HG02885 (cell line): ENCODE measurements around the gene DHX35.

Source experiments
- ATAC-seq: cut with Tn5 transposase; IDR thresholded peaks from one replicate; pipeline ENCODE4 v1.9.1; 2021; ENCODE audit warnings: mild to moderate bottlenecking; ENCODE audit not compliant: unreplicated experiment, poor library complexity

Gene DHX35, protein sequence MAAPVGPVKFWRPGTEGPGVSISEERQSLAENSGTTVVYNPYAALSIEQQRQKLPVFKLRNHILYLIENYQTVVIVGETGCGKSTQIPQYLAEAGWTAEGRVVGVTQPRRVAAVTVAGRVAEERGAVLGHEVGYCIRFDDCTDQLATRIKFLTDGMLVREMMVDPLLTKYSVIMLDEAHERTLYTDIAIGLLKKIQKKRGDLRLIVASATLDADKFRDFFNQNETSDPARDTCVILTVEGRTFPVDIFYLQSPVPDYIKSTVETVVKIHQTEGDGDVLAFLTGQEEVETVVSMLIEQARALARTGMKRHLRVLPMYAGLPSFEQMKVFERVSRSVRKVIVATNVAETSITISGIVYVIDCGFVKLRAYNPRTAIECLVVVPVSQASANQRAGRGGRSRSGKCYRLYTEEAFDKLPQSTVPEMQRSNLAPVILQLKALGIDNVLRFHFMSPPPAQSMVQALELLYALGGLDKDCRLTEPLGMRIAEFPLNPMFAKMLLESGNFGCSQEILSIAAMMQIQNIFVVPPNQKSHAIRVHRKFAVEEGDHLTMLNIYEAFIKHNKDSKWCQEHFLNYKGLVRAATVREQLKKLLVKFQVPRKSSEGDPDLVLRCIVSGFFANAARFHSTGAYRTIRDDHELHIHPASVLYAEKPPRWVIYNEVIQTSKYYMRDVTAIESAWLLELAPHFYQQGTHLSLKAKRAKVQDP

GRCh38 chr20:38962044-38962927 lies at the start of gene DHX35:
Gene DHX35, plus strand, starts transcription at chr20:38962344. Its CDS starts 24 bp downstream, at chr20:38962368.
- peak; percentile 97 for ATAC-seq

GRCh38 chr20:38915355-38915754 lies 46.8 kb upstream of the DHX35 start:
- ATAC-seq = no peak

- ATAC-seq = no peak
Observed at GRCh38 chr20:38917657-38918056, 44.5 kb upstream of the DHX35 start.

DNA sequence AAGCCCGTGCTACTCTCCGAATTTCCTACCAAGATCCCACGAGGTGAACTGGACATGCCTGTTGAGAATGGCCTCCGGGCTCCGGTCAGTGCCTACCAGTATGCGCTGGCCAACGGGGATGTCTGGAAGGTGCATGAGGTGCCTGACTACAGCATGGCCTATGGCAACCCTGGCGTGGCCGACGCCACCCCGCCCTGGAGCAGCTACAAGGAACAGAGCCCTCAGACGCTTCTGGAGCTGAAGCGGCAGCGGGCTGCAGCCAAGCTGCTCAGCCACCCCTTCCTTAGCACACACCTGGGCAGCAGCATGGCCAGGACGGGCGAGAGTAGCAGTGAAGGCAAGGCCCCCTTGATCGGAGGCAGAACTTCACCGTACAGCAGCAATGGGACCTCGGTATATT lies 44.0 kb upstream of the DHX35 start:
- ATAC-seq = no peak

- ATAC-seq = no peak
Observed at GRCh38 chr20:38919683-38920082, 42.5 kb upstream of the DHX35 start.

- no peak for ATAC-seq
Observed at GRCh38 chr20:38920411-38920810, 41.7 kb upstream of the DHX35 start.

- ATAC-seq = no peak
Observed at GRCh38 chr20:38920851-38921250, 41.3 kb upstream of the DHX35 start.

GRCh38 chr20:38924718-38925117 lies 37.4 kb upstream of the DHX35 start:
- ATAC-seq = no peak

DNA sequence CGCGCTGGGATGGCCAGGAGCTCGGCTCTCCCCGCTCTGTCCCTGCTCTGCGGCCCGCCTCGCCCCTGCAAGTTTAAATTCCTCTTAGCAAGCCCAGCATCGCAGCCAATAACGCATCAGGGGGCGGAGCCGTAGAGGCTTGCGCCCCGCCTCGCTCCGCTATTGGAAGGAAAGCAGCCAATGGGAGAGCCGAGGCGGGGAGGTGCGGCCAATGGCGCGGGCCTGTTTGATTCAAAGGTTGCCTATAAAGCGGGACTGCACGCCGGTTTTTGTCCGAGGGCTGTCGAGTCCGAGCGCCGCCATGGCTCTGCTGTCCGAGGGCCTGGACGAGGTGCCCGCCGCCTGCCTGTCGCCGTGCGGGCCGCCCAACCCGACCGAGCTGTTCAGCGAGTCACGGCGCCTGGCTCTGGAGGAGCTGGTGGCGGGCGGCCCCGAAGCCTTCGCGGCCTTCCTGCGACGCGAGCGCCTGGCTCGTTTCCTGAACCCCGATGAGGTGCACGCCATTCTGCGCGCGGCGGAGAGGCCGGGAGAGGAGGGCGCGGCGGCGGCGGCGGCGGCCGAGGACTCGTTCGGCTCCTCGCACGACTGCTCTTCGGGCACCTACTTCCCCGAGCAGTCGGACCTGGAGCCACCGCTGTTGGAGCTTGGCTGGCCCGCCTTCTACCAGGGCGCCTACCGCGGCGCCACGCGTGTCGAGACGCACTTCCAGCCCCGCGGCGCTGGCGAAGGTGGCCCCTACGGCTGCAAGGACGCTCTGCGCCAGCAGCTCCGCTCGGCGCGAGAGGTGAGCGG lies 35.8 kb upstream of the DHX35 start, which contains the start of gene FAM83D:
Gene FAM83D (plus strand): TSS at position 276 of the 792 bp plus-strand sequence. CDS start 26 bp downstream, at position 302.
- ATAC-seq = peak; percentile 92

DNA sequence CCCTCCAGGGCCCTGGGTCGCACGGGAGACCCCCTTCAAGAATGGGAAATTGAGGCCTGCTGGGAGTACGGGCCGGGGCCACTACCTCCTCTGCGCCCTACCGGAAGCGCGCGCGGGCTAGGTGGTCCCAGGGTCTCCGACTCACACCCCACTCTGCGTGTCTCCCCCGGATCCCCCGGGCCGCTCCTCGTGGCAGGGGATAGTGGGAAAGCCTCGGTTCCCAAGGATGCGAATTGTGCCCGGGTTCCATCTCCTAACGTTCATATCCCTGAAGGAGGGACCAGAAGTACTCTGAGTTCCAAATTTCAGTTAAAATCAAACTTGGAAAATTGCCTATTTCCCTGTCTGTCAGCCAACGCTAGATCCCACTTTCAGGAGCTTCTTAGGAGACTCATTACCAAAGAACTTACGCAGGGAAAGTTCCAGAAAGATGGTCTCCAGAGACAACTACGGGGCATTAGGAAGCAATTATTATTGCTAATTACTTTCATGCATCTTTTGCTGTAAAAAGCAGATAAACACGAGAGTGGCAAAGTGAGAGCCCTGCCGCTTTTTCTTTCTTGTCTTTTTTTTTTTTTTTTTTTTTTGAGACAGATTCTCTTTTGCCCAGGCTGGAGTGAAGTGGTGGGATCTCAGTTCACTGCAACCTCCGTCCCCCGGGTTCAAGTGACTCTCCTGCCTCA lies 35.1 kb upstream of the DHX35 start:
- peak; percentile 3 for ATAC-seq

DNA sequence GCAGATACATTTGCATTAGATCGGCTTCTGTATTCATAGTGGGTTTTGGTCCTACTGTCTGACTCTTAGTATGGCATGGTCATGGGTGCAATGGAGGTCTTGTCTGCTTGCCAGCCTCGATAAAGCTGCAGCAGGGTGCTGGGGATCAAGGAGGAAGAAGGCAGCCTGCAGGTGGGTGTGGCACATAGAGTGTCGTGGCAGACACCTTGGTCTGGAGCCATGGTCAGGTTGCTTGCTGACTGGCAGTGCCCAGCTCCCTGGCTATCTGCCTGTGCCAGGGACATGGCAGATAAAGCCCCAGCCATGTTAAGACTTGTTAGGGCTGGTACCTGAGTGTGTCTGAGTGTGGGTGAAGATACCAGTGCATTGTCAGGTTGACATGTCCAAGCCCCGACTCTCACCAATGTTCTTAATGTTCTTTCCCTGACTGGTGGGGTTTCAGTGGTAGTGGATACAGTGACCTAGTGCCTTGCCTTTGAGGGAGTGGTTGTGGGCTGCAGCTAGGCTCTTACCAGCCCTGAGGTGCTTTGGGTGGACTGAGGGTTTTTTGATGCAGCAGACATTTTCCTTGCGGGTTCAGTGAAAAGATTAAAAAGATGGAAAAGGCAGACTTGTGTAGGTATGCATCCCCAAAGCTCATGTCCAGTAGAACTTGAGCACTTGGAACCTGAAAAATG lies 34.1 kb upstream of the DHX35 start:
- no peak for ATAC-seq

GRCh38 chr20:38930242-38930569 lies 31.9 kb upstream of the DHX35 start:
- no peak for ATAC-seq

- ATAC-seq = no peak
Observed at GRCh38 chr20:38931984-38932383, 30.2 kb upstream of the DHX35 start.

DNA sequence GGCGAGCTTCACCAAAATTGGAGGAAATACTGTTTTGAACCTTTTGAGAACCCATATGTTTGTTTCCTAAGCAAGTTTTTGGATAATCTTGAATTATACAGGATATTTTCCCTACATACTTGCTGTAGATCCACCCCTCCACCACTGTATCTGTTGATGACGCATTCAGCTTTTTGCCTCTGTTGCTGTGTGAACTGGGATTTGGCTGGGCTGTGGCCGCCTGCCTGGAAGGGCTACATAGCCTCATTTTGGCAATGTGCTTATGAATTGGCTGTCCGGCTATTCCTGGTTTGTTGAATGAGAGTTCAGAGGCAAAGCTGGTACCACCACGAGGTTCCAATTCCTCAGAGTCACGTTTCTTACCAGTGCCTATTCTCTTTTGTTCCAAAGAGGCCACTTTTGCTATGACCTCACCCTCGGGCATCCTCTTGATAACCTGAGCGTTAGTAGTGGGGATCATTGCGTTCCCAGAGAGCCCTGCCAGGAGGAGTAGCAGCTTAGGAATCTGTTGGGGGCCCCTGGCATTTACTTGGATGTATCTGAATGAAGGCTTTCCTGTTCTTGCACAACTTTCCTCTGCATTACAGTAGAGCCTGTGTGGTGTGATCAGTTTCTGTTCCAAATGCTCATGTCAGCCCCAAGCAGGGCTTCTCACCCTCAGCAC lies 29.6 kb upstream of the DHX35 start:
- no peak for ATAC-seq

DNA sequence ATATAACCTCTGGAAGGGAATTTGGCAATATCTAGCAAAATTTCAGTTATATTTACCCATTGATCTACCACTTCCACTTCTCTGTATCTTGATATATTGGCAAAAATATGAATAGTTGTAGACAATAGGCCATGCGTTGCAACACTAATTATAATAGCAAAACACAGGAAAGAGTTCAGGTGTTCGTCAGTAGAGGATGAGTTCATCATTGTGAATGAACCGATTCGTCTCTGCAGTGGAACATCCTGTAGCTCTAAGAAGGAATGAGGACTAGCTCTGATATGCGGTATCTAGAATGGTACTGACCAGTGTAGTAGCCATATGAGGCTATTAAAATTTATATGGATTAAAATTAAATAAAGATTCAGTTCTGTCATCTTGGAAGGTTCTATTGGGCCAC lies 27.6 kb upstream of the DHX35 start:
- ATAC-seq = no peak

DNA sequence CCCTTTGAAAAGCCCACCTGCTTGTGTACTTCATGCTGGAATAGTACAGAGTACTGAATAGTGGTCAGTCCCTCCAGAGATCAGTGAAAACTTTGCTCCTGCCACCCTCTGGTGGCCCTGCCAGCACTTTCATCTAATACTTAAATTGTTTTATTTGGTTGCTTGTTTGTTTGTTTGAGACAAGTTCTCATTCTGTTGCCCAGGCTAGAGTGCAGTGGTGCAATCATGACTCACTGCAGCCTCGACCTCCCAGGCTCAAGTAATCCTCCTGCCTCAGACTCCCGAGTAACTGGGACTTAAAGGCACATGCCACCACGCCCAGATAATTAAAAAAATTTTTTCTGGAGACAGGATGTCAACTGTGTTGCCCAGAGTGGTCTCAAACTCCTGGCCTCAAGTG lies 26.9 kb upstream of the DHX35 start:
- no peak for ATAC-seq

GRCh38 chr20:38935967-38936407 lies 26.2 kb upstream of the DHX35 start:
- no peak for ATAC-seq

DNA sequence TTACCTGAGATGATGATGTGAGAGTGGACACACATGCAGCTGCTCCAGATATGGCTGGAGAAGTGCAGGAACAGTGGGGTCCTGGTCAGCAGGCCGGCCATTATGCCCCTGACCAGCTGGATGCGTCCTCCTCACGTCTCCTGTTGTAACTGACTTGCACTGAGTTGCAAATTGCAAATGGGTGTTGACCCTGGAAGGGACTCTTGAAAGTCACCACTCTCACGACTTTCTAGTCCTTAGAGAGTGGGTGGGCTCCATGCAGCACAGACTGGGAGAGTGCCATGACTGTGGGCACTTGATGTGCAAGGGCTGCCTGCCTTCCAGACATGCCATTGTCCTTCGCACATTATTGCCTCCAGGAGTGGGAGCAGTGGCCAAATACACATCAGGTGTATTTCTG lies 25.1 kb upstream of the DHX35 start:
- ATAC-seq = no peak
